ENCODE data around the gene EPAS1. TPM values are rescaled to one million over a fixed set of nuclear protein-coding genes. Genes with fewer than 3 reads are reported as not detected.

Gene EPAS1
- total RNA-seq, 1 experiment from 2014 or later: 55.9 TPM

GRCh38 chr2:46363535-46364170 is 66.4 kb downstream of the EPAS1 start:
- Histone ChIP-seq H3K36me3 (ENCODE audit: control insufficient read depth in 1 of 2, insufficient read depth in 2 of 2, low read length in 2 of 2) (no peaks in the 10 kb centered on the region), H3K4me2 (ENCODE audit: low read length) (no peak overlapping the region), H4K20me1 (ENCODE audit: insufficient read depth) (no peaks in the 10 kb centered on the region), H3K27ac (ENCODE audit: low read depth, low read length) (no peak overlapping the region), H3K9ac (ENCODE audit: low read length) (no peak overlapping the region), H3K27me3 (ENCODE audit: insufficient read depth, low read length) (no peaks in the 10 kb centered on the region), H3K9me3 (ENCODE audit: control insufficient read depth in 1 of 2, insufficient read depth in 1 of 2, low read depth in 1 of 2, low read length in 2 of 2) (no peaks in the 10 kb centered on the region), H3K79me2 (ENCODE audit: insufficient read depth, low read length) (no peaks in the 10 kb centered on the region), H3K9me2 (ENCODE audit: insufficient read depth) (no peaks in the 10 kb centered on the region), H2AFZ (ENCODE audit: low read depth, low read length, poor library complexity, severe bottlenecking) (no peak overlapping the region), H3K4me1 (ENCODE audit: control insufficient read depth in 1 of 2, insufficient read depth in 2 of 2, low read length in 2 of 2) (no peaks in the 10 kb centered on the region), H3K4me3 (replicated peaks in 1 of 2; ENCODE audit: low read depth in 1 of 2, low read length in 2 of 2) (no peak overlapping the region)
- intact Hi-C loops (cut with micrococcal nuclease): loop anchor here (2.0 kb wide), 1 partner anchor 97 kb away; no protein-coding TSS in a partner anchor
- BruUV-seq (replicated peaks): no TSS peak
- DNase-seq (ENCODE audit: low read depth, low spot score) (no peak), ATAC-seq (no peak)
- POLR2A ChIA-PET: interaction anchor here (0.8 kb wide), 1 partner anchor 301 kb away, joined by 3 read pairs; no protein-coding TSS in a partner anchor
- CTCF ChIA-PET: interaction anchor here (1.4 to 2.0 kb wide), 3 partner anchors 134 to 371 kb away, joined by 4 to 7 read pairs (median 5); no protein-coding TSS in a partner anchor
- TF ChIP-seq, protein P1, sequence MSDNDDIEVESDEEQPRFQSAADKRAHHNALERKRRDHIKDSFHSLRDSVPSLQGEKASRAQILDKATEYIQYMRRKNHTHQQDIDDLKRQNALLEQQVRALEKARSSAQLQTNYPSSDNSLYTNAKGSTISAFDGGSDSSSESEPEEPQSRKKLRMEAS (IDR thresholded peaks at IDR 0.05): no peak
- TF ChIP-seq, protein P2, sequence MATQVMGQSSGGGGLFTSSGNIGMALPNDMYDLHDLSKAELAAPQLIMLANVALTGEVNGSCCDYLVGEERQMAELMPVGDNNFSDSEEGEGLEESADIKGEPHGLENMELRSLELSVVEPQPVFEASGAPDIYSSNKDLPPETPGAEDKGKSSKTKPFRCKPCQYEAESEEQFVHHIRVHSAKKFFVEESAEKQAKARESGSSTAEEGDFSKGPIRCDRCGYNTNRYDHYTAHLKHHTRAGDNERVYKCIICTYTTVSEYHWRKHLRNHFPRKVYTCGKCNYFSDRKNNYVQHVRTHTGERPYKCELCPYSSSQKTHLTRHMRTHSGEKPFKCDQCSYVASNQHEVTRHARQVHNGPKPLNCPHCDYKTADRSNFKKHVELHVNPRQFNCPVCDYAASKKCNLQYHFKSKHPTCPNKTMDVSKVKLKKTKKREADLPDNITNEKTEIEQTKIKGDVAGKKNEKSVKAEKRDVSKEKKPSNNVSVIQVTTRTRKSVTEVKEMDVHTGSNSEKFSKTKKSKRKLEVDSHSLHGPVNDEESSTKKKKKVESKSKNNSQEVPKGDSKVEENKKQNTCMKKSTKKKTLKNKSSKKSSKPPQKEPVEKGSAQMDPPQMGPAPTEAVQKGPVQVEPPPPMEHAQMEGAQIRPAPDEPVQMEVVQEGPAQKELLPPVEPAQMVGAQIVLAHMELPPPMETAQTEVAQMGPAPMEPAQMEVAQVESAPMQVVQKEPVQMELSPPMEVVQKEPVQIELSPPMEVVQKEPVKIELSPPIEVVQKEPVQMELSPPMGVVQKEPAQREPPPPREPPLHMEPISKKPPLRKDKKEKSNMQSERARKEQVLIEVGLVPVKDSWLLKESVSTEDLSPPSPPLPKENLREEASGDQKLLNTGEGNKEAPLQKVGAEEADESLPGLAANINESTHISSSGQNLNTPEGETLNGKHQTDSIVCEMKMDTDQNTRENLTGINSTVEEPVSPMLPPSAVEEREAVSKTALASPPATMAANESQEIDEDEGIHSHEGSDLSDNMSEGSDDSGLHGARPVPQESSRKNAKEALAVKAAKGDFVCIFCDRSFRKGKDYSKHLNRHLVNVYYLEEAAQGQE (IDR thresholded peaks at IDR 0.05; ENCODE audit: low read depth): no peak
- TF ChIP-seq ELF1 (IDR thresholded peaks at IDR 0.05; ENCODE audit: borderline replicate concordance, low read depth) (no peak), ZFX (IDR thresholded peaks at IDR 0.05) (no peak), SIN3A (IDR thresholded peaks at IDR 0.05; ENCODE audit: low read depth) (no peak), ZNF274 (IDR thresholded peaks at IDR 0.05; ENCODE audit: low read depth, low read length) (no peak), SP1 (IDR thresholded peaks at IDR 0.05; ENCODE audit: low read depth) (no peak), JUND (IDR thresholded peaks at IDR 0.05) (no peak), TCF7L2 (IDR thresholded peaks at IDR 0.05; ENCODE audit: borderline replicate concordance, extremely low read depth, insufficient read depth, insufficient read length) (no peak)
- RAD21 ChIA-PET (ENCODE audit: low non-redundant PET in 1 of 2, low total read pairs in 2 of 2, uncharacterized antibody in 2 of 2, unreplicated experiment in 2 of 2): no interaction called here

All from HCT116 (cell line).